Measurements from ENCODE around the gene ANKRD23.

GRCh38 chr2:96811917-96812316, 31.9 kb downstream of the ANKRD23 start:
- TF ChIP-seq CTCF (IDR thresholded peaks at IDR 0.05) (no peak), POLR2A (IDR thresholded peaks at IDR 0.05) (no peak)
